HG02973 (cell line): ENCODE results near the gene PIK3R1.

ENCODE experiments used
- ATAC-seq: cut with Tn5 transposase; IDR thresholded peaks from one replicate; pipeline ENCODE4 v1.9.1; 2021; ENCODE audit warnings: moderate library complexity; ENCODE audit not compliant: unreplicated experiment

The PIK3R1 gene

GRCh38 chr5:68290260-68290674 lies 74.7 kb downstream of the PIK3R1 start:
- ATAC-seq = no peak

DNA sequence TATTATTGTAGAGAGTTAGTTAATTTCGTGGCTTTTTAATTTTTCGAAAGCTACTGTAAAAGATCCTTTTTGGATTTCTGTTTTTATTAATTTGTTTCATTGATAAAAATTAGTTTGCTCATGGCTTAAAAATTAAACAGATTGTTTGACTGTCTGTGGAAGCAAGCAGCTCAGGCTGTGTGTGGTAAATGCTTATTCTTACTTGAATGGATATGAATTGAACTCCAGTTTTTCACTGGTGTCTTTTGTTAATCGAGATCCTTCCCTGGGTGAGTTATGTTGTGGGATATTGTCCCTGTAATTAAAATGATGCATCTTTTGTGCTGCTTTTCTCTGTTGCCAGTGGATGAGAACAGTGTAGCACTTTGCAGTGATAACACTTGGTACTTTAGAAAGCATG lies 75.3 kb downstream of the PIK3R1 start:
- no peak for ATAC-seq

- no peak for ATAC-seq
These were observed 76.8 kb downstream of the PIK3R1 start for GRCh38 chr5:68292316-68292715.

DNA sequence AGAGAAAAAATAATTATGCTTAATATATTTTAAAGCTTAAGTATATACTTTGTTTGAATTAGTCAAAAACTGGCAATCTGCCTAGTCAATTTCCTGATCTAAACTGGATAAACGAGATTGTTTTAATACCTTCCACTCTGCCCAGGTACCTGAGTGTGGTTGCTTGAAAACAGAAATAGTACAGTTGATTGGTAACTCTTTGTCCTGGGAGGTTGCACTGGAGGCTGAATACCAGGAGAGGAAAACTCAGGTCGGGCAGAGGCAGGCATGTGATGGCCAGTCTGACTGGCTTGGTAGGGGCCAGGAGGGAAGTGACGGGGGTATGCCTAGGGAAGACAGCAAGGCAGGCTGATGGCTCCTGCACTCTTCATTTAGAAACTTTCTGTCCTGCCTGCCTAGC lies 80.2 kb downstream of the PIK3R1 start:
- no peak for ATAC-seq

- ATAC-seq = no peak
These were observed 81.3 kb downstream of the PIK3R1 start for GRCh38 chr5:68296895-68297294.

GRCh38 chr5:68297656-68298055 lies 82.1 kb downstream of the PIK3R1 start:
- ATAC-seq = no peak

DNA sequence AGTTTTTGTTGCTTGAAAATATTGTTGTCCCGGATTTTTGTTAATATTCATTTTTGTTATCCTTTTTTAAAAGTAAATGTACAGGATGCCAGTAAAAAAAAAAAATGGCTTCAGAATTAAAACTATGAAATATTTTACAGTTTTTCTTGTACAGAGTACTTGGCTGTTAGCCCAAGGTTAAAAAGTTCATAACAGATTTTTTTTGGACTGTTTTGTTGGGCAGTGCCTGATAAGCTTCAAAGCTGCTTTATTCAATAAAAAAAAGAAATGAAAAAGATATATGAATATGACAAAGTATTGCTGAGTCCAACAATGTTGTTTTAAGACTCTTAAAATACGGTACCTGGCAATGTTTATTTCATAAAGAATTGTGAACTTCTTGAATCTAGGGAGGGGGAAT lies 82.9 kb downstream of the PIK3R1 start:
- ATAC-seq = no peak

GRCh38 chr5:68299105-68299504 lies 83.5 kb downstream of the PIK3R1 start:
- no peak for ATAC-seq

GRCh38 chr5:68299575-68299974 lies 84.0 kb downstream of the PIK3R1 start:
- no peak for ATAC-seq

DNA sequence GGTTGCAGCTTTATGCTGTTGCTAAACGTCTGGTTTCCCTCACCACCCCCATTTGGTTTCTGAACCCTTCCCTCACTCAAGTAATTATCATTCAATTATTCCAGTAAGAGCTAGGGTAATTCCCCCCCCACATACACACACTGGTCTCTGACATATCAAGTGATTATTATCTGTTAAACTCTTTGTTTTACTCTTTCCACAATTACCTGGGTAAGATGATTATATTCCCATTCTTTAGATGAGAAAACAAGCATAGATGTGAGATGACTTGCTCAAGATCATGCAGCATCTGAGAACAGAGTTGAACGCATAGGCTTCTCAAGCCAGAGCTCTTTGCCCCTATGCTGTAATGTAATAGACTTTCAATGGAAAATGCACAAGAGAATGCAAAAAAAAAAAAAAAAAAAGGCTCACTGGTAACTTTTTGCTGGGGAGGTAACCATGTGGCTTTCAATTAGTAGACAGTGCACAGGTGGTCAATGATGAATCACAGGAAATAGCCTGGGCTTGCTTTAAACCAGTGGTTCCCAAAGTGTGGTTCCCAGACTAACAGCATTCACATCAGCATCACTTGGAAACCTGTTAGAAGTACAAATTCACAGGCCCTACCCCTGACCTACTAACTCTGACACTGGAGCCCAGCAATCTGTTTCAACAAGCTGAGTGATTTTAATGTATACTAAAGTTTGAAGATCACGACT lies 87.6 kb downstream of the PIK3R1 start:
- no peak for ATAC-seq

DNA sequence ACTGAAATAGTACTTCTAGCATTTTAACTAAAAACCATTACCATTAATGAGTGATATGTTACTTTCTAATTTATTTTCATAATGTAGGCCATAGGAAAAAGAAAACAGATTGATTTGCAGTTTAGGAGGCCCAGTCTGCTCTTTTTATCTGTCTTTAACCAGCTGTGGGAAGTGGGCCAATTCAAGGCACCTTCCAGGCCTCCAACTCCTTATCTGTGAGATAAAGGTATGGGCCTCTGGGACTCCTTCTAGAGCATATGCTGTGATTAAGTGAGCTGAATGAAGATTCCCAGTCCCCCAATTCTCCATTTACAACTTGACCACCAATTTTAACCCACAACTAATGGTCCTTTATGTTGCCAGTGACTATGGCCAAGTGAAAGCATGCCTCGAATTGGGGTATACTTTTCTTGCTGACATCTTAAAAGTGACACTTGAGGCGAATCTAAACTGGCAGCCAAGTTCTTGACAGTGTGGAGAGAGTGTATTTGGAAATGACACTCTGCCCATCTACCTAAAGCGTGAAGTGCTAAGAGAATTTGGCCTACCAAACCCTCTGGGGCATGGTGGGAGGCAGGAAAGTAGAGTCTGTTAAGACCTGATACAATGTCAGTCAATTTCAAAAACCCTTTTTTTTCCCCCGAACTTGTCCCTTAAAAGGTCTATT lies 88.3 kb downstream of the PIK3R1 start:
- ATAC-seq = no peak

- no peak for ATAC-seq
These were observed 89.0 kb downstream of the PIK3R1 start for GRCh38 chr5:68304421-68305052.

DNA sequence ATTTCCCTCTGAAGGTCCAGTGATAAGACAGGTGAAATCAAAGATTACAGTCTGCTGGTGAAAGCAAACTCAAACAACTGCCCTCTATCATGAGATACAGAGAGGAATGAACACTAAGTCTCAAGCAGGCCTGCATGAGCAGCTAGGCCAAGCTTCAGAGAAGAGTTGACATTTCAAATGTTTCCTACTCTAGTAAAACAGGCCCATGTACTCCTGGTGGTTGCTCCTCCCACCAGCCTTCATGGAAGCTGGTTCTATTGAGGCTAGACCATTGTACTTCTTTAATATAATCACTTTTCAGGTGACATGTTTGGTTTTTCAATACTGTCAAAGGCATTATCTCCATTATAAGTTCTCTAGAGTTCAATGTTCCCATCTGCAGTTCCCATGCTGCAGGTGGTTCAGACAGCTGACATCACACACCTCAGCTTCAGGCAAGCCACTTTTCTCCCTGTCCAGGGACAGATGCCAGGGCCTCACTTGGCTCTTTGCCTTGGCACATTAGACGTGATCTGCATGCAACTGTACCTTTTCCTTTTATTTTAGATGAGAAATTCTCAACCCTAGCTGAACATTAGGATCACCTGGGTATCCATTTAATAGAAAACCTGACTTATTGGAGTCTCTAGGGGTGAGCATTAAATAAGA lies 89.8 kb downstream of the PIK3R1 start:
- ATAC-seq = no peak

DNA sequence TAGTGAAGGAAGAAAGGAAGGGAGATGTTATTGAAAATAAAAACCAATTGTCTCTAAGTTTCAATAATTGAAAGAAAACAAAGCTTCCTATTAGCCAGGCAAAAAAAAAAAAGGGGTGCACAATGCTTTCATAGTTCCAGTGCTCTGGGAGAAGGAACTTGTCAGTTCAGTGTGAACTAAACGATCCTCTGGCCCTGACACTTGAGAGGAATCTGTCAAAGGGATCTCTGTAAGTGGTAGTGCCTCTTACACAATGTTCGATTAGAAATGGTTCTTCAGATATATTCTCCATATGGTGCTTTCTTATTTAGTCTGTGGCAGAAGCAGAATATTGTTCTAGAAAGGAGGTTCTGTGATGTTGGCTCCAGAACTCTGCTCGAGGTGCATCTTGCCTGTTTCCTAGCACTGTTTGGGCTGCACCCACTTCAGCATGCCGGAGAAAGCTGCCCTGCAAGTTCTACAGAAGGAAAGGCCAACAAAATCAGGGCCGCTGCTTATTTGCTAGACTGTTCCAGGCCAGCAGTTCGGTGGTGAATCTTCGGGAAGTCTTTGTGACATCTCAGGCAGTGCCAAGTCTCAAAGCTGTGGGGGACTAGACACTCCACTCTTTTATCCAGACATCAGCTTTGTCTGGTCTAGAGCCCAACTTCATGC lies 90.9 kb downstream of the PIK3R1 start:
- no peak for ATAC-seq

DNA sequence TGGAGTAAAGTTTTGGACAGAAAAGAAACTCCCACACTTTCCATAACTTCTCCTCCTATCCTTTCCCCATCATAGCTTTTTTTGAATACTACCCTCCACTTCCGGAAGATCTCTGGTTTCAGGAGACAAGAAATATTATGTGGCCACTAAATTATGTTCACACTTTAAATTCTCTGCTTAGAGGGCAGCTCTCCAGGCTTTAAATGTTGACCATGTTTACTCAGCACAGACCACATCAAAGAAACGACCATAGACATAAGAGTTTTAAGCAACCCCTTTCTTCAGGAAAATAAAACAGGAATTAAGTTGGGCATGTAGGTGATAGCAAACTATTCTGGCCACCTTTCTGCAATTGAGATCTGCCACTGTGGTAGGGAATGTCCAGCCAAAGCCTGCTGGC lies 97.8 kb downstream of the PIK3R1 start:
- no peak for ATAC-seq

- no peak for ATAC-seq
These were observed 98.9 kb downstream of the PIK3R1 start for GRCh38 chr5:68314465-68314864.

GRCh38 chr5:68315679-68316271 lies 100.2 kb downstream of the PIK3R1 start:
- peak; percentile 92 for ATAC-seq

DNA sequence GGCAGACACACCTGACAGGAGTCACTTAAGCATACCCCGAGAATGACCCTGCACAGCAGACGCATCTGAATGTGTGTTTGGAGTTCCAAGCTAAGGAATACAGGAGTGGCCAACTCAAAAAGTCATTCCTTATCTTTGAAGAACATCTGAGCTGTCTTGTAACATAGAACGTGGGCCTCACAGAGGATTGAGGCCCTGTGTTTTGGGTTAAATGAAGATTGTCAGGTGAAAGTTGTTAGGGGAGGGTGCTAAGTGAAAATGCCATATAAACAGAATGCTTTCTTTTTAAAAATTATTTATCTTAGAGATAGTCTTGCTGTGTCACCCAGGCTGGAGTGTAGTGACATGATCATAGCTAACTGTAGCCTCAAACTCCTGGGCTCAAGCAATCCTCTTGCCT lies 100.9 kb downstream of the PIK3R1 start:
- ATAC-seq = no peak

DNA sequence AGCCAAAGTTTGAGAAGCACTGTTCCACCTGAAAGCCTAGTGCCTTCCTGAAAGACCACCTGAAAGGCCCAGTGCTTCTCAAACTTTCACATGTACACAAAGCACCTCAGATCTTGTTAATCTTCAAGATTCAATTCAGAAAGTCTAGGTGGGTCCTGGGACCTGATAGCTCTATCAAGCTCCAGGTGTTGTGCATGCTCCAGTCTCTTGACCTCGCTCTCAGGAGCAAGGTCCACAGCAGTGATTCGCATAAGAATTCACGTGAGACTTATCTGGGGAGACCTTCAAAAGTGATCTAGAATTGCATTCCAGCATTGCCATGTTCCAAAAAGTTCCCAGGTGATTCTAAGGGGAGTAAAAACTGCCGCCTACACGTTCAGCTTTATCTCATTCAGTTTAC lies 102.1 kb downstream of the PIK3R1 start:
- ATAC-seq = no peak

GRCh38 chr5:68318955-68319705 lies 103.6 kb downstream of the PIK3R1 start:
- ATAC-seq = no peak
